Measurements from ENCODE around the gene CITED4.

DNA sequence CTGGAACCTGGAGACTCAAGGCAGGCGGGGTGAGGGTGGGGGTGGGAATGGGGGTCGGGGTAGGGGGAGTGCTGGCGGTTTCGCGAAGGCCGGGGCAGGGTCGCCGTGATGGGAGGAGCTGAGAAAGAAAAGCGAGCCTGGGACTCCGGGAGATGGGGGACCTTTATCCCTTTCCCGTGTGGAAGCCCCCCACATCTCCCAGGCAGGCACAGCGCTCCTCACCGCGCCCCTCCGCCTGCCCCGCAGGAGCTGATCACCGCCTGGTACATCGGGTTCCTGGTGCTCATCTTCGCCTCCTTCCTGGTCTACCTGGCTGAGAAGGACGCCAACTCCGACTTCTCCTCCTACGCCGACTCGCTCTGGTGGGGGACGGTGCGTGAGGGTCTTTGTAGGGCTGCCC, 43.1 kb downstream of the CITED4 start:
- TF ChIP-seq SMC3 (IDR thresholded peaks at IDR 0.05; ENCODE audit: low read depth, low read length) = no peak
- no peak for TF ChIP-seq MXI1 (IDR thresholded peaks at IDR 0.05; ENCODE audit: low read depth, low read length)
- TF ChIP-seq, protein P1, sequence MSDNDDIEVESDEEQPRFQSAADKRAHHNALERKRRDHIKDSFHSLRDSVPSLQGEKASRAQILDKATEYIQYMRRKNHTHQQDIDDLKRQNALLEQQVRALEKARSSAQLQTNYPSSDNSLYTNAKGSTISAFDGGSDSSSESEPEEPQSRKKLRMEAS (IDR thresholded peaks at IDR 0.05; ENCODE audit: low read depth) = no peak
- no peak for TF ChIP-seq EP300 (IDR thresholded peaks at IDR 0.05; ENCODE audit: borderline replicate concordance in 1 of 2, low read depth in 1 of 2, low read length in 1 of 2)
- no peak for TF ChIP-seq FOXJ3 (CRISPR knock-in tag; IDR thresholded peaks at IDR 0.05)
- TF ChIP-seq NRF1 (IDR thresholded peaks at IDR 0.05; ENCODE audit: low read depth, low read length) = no peak
- no peak for TF ChIP-seq POLR2AphosphoS5 (IDR thresholded peaks at IDR 0.05; ENCODE audit: low read depth, low read length)
- TF ChIP-seq, protein P2, sequence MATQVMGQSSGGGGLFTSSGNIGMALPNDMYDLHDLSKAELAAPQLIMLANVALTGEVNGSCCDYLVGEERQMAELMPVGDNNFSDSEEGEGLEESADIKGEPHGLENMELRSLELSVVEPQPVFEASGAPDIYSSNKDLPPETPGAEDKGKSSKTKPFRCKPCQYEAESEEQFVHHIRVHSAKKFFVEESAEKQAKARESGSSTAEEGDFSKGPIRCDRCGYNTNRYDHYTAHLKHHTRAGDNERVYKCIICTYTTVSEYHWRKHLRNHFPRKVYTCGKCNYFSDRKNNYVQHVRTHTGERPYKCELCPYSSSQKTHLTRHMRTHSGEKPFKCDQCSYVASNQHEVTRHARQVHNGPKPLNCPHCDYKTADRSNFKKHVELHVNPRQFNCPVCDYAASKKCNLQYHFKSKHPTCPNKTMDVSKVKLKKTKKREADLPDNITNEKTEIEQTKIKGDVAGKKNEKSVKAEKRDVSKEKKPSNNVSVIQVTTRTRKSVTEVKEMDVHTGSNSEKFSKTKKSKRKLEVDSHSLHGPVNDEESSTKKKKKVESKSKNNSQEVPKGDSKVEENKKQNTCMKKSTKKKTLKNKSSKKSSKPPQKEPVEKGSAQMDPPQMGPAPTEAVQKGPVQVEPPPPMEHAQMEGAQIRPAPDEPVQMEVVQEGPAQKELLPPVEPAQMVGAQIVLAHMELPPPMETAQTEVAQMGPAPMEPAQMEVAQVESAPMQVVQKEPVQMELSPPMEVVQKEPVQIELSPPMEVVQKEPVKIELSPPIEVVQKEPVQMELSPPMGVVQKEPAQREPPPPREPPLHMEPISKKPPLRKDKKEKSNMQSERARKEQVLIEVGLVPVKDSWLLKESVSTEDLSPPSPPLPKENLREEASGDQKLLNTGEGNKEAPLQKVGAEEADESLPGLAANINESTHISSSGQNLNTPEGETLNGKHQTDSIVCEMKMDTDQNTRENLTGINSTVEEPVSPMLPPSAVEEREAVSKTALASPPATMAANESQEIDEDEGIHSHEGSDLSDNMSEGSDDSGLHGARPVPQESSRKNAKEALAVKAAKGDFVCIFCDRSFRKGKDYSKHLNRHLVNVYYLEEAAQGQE (IDR thresholded peaks at IDR 0.05; ENCODE audit: low read depth, low read length) = no peak
- TF ChIP-seq, protein P3, sequence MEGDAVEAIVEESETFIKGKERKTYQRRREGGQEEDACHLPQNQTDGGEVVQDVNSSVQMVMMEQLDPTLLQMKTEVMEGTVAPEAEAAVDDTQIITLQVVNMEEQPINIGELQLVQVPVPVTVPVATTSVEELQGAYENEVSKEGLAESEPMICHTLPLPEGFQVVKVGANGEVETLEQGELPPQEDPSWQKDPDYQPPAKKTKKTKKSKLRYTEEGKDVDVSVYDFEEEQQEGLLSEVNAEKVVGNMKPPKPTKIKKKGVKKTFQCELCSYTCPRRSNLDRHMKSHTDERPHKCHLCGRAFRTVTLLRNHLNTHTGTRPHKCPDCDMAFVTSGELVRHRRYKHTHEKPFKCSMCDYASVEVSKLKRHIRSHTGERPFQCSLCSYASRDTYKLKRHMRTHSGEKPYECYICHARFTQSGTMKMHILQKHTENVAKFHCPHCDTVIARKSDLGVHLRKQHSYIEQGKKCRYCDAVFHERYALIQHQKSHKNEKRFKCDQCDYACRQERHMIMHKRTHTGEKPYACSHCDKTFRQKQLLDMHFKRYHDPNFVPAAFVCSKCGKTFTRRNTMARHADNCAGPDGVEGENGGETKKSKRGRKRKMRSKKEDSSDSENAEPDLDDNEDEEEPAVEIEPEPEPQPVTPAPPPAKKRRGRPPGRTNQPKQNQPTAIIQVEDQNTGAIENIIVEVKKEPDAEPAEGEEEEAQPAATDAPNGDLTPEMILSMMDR (IDR thresholded peaks at IDR 0.05) = no peak
- TF ChIP-seq EZH2phosphoT487 (IDR thresholded peaks at IDR 0.05; ENCODE audit: borderline replicate concordance, low read depth) = no peak
